Fibroblast of the aortic adventitia (primary cell): Measurements from ENCODE around the gene PHB1. TPM values are rescaled to one million over a fixed set of nuclear protein-coding genes. Genes with fewer than 3 reads are reported as not detected.
"Not testable (repeated sequence)": the region's sequence is repeated elsewhere in the genome, so short reads cannot be mapped to it uniquely, and the experiment has no call there.

Experiments used
- DNase-seq: peaks from one replicate; pipeline ENCODE4 v3.0.0-alpha.2; 2010; ENCODE audit warnings: low read depth
- H3K4me3 ChIP-seq: 2 replicates; pipeline ENCODE4 v1.5.1; 2011; ENCODE audit warnings: low read depth, mild to moderate bottlenecking, control low read depth, low read length, moderate library complexity
- total RNA-seq: library from RNA; depleted of rRNA; stranded (reverse); fragments of >200 nt; gene quantifications from 2 replicates; pipeline ENCODE4 v1.2.3, GENCODE V29; 2012; ENCODE audit warnings: low replicate concordance
- TF ChIP-seq, protein P1 (sequence below): IDR thresholded peaks from 2 replicates; pipeline ENCODE4 v1.5.1; 2011; ENCODE audit warnings: mild to moderate bottlenecking, low read length, control low read depth, inconsistent platforms; ENCODE audit not compliant: insufficient read depth

Gene PHB1
- total RNA-seq, 1 donor: 103 TPM

DNA sequence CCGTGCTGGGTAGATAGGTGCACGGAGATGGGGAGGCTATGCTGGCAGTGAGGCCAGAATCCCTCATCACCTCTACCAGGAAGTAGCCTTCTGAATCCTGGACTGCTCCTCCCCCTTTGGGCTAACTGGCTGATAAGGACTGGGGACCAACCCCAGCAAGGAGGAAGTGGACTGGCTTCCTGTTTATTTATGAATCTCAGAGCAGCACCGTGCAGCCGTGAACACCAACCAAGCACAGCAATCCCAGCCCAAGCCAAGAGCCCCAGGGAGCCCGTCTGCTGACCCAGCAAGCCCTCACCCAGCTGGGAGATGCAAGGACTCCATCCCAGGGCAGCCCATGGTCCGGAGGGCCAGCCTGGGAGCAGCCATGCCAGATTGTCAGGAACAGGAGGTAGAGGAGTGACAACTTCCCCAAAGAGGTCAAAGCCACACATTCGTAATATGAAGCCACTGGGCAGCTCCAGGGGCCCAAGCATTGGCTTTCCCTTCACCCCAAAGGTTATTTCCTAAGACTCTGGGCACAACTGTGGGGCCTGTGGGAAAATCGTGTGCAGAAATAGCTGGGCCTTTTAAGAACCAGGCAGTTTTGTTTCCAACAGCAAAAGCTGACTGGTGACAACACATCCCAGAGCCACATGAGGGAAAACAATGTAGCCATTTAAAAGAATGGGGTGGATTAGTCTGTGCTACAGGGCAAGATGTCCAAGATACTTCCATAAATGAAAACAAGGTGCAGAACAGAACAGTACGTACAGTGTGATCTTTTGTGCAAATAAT, 23.9 kb downstream of the PHB1 start:
- no peak for DNase-seq
- TF ChIP-seq, protein P1, sequence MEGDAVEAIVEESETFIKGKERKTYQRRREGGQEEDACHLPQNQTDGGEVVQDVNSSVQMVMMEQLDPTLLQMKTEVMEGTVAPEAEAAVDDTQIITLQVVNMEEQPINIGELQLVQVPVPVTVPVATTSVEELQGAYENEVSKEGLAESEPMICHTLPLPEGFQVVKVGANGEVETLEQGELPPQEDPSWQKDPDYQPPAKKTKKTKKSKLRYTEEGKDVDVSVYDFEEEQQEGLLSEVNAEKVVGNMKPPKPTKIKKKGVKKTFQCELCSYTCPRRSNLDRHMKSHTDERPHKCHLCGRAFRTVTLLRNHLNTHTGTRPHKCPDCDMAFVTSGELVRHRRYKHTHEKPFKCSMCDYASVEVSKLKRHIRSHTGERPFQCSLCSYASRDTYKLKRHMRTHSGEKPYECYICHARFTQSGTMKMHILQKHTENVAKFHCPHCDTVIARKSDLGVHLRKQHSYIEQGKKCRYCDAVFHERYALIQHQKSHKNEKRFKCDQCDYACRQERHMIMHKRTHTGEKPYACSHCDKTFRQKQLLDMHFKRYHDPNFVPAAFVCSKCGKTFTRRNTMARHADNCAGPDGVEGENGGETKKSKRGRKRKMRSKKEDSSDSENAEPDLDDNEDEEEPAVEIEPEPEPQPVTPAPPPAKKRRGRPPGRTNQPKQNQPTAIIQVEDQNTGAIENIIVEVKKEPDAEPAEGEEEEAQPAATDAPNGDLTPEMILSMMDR: no peak
- no peak overlapping the region for H3K4me3 ChIP-seq

DNA sequence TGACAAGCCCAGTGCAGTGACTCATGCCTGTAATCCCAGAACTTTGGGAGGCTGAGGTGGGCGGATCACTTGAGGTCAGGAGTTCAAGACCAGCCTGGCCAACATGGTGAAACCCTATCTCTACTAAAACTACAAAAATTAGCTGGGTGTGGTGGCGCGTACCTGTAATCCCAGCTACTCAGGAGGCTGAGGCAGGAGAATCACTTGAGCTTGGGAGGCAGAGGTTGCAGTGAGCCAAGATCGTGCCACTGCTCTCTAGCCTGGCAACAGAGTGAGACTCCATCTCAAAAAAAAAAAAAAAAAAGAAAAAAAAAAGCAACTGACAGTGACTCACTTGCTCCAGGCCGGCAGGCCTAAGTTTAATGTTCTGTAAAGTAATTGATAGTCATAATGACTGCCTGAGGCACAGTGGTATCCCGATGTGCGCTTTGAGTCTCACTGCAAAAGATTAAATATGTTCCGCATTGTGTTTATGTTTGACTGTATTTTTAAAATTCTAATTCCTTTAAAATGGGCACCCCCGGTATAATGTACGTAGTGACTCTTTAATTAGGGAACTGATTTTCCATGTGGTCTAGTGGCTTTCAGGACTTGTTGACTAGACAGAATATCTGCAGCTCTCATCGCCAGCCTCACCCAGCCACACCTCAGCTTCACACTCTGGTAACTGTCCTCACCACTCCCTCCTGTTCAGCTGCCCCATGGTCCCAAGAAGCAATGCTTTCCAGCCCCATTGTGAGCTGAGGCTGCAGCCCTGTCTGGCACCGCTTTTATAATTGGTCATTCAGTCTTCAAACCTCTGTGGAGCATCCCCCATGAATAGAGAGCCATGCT, 25.0 kb downstream of the PHB1 start:
- not testable (repeated sequence) for DNase-seq

DNA sequence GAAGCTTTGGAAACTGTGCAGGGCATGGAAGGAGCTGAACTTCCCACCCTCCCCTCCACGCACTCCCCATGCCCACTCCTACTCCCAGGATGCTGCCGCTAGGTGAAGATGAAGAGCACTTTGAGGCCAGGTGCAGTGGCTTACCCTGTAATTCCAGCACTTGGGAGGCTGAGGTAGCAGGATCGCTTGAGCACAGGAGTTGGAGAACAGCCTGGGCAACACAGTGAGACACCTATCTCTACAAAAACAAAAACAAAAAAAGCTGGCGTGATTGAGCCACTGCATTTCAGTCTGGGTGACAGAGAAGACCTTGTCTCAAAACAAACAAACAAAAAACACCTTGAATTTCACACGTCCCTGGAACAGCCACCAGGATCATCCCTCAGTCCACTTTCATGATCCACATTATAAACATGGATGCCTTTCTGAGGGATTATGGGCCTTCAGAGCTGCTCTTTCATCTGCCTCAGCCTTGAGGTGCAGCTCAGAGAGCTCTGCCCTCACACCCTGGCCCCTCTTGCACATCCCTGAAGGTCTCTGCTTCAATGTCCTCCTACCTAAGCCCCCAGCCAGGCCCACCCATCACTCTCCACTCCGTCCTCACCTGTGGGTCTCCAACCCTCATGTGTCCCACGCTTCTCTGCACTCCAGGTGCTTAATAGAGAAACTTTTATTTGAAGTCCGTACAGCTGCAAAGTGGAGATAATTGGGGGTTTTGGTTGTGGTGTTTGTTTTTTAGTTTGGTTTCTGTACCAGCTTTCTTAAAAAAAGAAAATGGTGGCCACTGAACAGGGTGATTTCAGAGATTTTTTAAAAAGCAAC, 25.8 kb downstream of the PHB1 start:
- no peak overlapping the region for H3K4me3 ChIP-seq
- no peak for DNase-seq
- TF ChIP-seq, protein P1: no peak

More for the DNA sequence above, 25.0 kb downstream of the PHB1 start:
- not testable (repeated sequence) for H3K4me3 ChIP-seq

DNA sequence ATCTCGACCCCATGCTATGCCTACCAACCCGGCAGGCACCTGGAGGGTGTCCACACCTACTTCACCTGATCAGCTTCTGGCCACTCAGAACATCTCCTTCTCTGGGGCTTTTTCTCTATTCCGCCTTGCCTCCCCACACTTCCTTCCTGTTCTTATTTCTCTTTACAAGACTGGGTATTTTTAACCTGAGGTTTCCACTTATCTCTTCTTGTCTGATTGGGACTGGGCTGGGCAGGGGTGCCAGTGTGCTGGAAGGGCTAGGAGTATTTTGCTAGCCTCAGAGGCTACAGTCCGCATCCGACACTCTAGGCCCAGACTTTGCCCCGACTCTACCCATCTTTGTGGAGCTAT, 26.4 kb downstream of the PHB1 start:
- no peak for DNase-seq
- no peak overlapping the region for H3K4me3 ChIP-seq
- TF ChIP-seq, protein P1: no peak

DNA sequence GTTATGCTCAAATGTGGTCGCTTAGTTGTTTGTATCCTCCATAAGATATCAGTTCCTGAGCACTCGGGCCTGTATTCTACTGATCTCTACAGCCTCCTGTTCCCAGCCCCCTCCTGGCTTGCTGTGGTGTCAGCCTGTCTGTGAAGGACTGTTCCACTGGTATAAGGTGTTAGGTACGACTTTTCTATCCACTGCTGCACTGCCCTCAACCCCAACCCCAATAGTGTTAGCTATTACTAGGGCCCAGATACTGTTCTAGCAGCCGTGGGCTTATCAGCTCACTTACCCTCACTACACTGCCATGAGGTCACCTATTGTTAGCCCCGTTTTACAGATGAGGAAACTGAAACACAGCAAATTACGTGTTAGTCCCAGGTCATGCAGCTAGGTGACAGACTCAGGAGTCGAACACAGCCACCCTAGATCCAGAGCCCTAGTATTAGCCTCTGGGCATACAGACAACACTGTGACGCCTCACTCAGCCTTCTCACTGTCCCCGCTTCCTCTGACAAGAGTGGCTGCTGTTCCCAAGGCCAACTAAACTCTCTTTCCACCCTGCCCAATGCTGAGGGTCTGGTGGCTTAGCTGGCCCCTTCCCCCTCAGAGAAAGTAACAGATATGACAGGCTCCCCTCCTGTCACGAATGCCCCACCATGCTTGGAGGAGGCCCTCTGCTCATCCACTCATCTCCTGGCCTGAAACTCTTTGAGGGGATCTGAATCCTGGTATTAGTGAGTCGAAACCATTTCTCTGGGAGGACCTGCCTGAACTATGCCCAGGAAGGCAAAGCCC, 27.0 kb downstream of the PHB1 start:
- H3K4me3 ChIP-seq: no peak overlapping the region
- no peak for DNase-seq
- TF ChIP-seq, protein P1: no peak

DNA sequence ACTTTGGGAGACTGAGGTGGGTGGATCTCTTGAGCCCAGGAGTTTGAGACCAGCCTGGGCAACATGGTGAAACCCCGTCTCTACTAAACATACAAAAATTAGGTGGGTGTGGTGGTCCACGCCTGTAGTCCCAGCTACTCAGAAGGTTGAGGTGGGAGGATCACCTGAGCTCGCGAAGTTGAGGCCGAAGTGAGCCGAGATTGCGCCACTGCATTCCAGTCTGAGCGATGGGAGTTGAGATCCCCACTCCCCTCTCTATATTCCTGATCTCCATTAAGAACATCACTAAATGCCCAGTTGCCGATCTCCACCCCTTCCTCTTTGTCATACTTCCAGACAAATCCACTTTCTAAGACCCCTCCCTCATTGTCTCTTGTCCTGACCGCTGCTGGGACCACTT, 28.3 kb downstream of the PHB1 start:
- no peak overlapping the region for H3K4me3 ChIP-seq
- TF ChIP-seq, protein P1: no peak
- DNase-seq: no peak
